ENCODE data around the gene ACOX1. TPM values are rescaled to one million over a fixed set of nuclear protein-coding genes. Genes with fewer than 3 reads are reported as not detected.
A peak's percentile ranks its signal among the peaks of the same experiment; 100 is the strongest.

The ACOX1 gene
- total and polyA plus RNA-seq, 8 donors = 25.6 to 81.0 (median 31.9) TPM

- Histone ChIP-seq H3K4me1 (peaks cover 0 to 15% of the 10 kb centered on the region in 2 donors), H3K27me3 (no peaks in the 10 kb centered on the region), H3K36me3 (peaks cover 0 to 30% of the 10 kb centered on the region in 2 donors), H3K4me3 (peak overlapping the region; percentile 65 to 72), H3K9me3 (no peaks in the 10 kb centered on the region), H3K27ac (peak overlapping the region in 1 of 2 donors; percentile 77)
- DNase-seq (no peak), ATAC-seq (no peak)
- TF ChIP-seq CTCF (IDR thresholded peaks at IDR 0.05) = no peak
- intact Hi-C loops (cut with DNase I) = no loop called here
Observed at GRCh38 chr17:75941442-75941819, 37.5 kb downstream of the ACOX1 start.

- Histone ChIP-seq H3K36me3 (peaks cover 0 to 25% of the 10 kb centered on the region in 2 donors), H3K27me3 (no peaks in the 10 kb centered on the region), H3K9me3 (no peaks in the 10 kb centered on the region), H3K4me3 (peak within 1 kb of the TSS; percentile 65 to 72), H3K27ac (peak within 1 kb of the TSS; percentile 37 to 77), H3K4me1 (peaks cover 0 to 15% of the 10 kb centered on the region in 2 donors)
- intact Hi-C loops (cut with DNase I) = no loop called here
- peak; percentile 87 to 99 (median 96) for DNase-seq
- ATAC-seq = peak; percentile 99
- peak in 1 of 2 donors; percentile 16 for TF ChIP-seq CTCF (IDR thresholded peaks at IDR 0.05)
Observed at GRCh38 chr17:75940727-75941441, 38.1 kb downstream of the ACOX1 start, which contains the start of gene FBF1. TSS of gene FBF1 (minus strand) at chr17:75941042. CDS start at chr17:75938149, 2,893 bp downstream.

DNA sequence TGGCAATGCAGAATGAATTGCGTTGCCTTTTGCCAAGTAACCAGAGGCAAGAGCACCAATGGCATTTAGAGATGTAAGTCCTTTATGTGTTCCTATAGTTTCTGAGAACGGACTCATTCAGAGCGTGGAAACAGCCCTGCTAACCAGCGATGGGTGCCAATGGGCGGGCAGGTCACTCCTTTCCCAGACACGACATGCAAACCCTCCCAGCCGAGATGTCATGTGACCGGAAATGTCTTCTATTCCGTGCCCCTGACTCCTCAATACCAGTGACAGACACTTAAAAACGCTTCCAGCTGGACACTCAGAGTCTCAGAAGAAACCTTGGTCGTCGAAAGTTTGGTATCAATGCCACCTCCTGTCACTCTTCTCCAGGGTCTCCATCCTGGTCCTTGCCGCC lies 41.3 kb downstream of the ACOX1 start:
- Histone ChIP-seq H3K27ac (no peak overlapping the region), H3K9me3 (no peaks in the 10 kb centered on the region), H3K4me3 (no peak overlapping the region), H3K36me3 (no peaks in the 10 kb centered on the region), H3K4me1 (peaks cover 0 to 15% of the 10 kb centered on the region in 2 donors), H3K27me3 (no peaks in the 10 kb centered on the region)
- DNase-seq = peak in 1 of 4 donors; percentile 38
- intact Hi-C loops (cut with DNase I) = no loop called here
- no peak for ATAC-seq
- TF ChIP-seq CTCF (IDR thresholded peaks at IDR 0.05) = no peak

DNA sequence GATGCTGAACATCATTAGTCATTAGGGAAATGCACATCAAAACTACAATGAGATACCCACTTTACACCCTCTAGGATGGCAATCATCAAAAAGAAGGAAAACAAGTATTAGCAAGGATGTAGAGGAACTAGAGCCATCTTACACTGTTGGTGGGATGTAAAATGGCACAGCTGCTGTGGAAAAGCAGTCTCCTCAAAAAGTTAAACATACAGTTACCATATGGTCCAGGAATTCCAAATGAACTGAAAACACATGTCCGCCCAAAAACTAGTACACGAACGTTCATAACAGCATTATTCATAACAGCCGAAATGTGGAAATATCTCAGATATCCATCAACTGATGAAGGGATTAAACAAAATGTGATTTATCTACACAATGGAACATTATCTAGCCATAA lies 45.2 kb downstream of the ACOX1 start:
- H3K36me3 ChIP-seq = no peaks in the 10 kb centered on the region
- intact Hi-C loops (cut with DNase I) = no loop called here
- no peak for TF ChIP-seq CTCF (IDR thresholded peaks at IDR 0.05)
- no peak overlapping the region for H3K4me3 ChIP-seq
- no peak overlapping the region for H3K27ac ChIP-seq
- no peaks in the 10 kb centered on the region for H3K9me3 ChIP-seq
- DNase-seq = peak in 2 of 4 donors; percentile 66 to 69
- no peak for ATAC-seq
- no peaks in the 10 kb centered on the region for H3K4me1 ChIP-seq
- no peaks in the 10 kb centered on the region for H3K27me3 ChIP-seq

DNA sequence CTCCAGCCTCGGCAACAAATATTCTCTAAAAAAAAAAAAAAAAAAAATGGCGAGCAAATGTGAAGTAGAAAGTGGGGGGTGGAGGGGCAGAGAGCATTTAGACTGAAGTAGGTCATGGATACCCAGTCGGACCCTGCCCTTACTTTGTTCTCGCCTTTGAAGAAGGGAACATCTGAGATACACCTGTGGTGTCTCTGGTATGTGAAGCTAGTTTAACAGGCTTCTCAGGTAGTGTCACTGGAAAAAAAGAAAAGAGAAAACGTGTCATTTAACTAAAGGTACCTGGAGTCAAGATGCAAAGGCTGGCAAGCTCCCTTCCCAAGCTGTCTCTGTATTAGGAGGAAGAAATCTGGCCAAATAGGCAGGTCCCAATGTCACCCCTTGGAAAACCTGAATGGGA lies 46.1 kb downstream of the ACOX1 start:
- no peak for ATAC-seq

More for the DNA sequence above, 46.1 kb downstream of the ACOX1 start:
- Histone ChIP-seq H3K4me3 (no peak overlapping the region), H3K27me3 (no peaks in the 10 kb centered on the region), H3K27ac (no peak overlapping the region), H3K36me3 (no peaks in the 10 kb centered on the region), H3K9me3 (no peaks in the 10 kb centered on the region), H3K4me1 (no peaks in the 10 kb centered on the region)
- intact Hi-C loops (cut with DNase I) = no loop called here
- DNase-seq = no peak
- no peak for TF ChIP-seq CTCF (IDR thresholded peaks at IDR 0.05)

Data from left lung (tissue), 10 donors.